Epithelial cell of proximal tubule (primary cell): ENCODE data around the gene NDST4. TPM values are rescaled to one million over a fixed set of nuclear protein-coding genes. Genes with fewer than 3 reads are reported as not detected.
"Not testable (repeated sequence)": the region's sequence is repeated elsewhere in the genome, so short reads cannot be mapped to it uniquely, and the experiment has no call there.

Source experiments
- DNase-seq: peaks from one replicate; pipeline ENCODE4 v3.0.0-alpha.2; 2011; ENCODE audit warnings: low read depth
- H3K4me3 ChIP-seq: 2 replicates; pipeline ENCODE4 v1.5.1; 2011; ENCODE audit warnings: low read depth, mild to moderate bottlenecking, low read length
- total RNA-seq: library from RNA; depleted of rRNA; stranded (reverse); fragments of >200 nt; gene quantifications from 2 replicates; pipeline ENCODE4 v1.2.3, GENCODE V29; 2015
- TF ChIP-seq, protein P1 (sequence below): conservative IDR thresholded peaks from 2 replicates; pipeline ENCODE4 v1.5.1; 2012; ENCODE audit warnings: low read depth, mild to moderate bottlenecking, low read length

Gene NDST4
- total RNA-seq, 1 donor from 2014 or later: not detected

DNA sequence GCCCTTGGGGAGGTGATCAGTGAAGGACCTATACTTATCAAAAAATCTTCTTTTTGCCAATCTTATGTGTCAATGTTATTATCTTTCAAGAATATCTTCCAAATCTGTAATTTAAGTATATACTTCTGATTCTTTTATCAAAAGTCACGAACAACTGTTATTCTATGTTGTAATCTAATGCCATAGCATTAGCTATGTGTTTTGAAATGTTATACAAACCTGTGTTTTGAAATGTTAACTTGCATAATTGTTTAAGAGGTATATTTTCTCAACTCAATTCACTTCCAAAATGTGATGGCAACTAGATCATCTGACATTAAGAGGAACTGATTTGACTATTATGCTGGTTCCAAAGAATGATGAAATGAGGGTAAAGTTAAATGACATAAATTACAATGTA lies 113.5 kb downstream of the NDST4 start:
- H3K4me3 ChIP-seq: no peak overlapping the region
- TF ChIP-seq, protein P1, sequence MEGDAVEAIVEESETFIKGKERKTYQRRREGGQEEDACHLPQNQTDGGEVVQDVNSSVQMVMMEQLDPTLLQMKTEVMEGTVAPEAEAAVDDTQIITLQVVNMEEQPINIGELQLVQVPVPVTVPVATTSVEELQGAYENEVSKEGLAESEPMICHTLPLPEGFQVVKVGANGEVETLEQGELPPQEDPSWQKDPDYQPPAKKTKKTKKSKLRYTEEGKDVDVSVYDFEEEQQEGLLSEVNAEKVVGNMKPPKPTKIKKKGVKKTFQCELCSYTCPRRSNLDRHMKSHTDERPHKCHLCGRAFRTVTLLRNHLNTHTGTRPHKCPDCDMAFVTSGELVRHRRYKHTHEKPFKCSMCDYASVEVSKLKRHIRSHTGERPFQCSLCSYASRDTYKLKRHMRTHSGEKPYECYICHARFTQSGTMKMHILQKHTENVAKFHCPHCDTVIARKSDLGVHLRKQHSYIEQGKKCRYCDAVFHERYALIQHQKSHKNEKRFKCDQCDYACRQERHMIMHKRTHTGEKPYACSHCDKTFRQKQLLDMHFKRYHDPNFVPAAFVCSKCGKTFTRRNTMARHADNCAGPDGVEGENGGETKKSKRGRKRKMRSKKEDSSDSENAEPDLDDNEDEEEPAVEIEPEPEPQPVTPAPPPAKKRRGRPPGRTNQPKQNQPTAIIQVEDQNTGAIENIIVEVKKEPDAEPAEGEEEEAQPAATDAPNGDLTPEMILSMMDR: no peak
- no peak for DNase-seq

GRCh38 chr4:114998316-114998715 lies 115.1 kb downstream of the NDST4 start:
- no peak overlapping the region for H3K4me3 ChIP-seq
- DNase-seq: no peak
- TF ChIP-seq, protein P1: no peak

- DNase-seq: no peak
- no peak overlapping the region for H3K4me3 ChIP-seq
Measured at GRCh38 chr4:114997576-114998247, 115.7 kb downstream of the NDST4 start.

DNA sequence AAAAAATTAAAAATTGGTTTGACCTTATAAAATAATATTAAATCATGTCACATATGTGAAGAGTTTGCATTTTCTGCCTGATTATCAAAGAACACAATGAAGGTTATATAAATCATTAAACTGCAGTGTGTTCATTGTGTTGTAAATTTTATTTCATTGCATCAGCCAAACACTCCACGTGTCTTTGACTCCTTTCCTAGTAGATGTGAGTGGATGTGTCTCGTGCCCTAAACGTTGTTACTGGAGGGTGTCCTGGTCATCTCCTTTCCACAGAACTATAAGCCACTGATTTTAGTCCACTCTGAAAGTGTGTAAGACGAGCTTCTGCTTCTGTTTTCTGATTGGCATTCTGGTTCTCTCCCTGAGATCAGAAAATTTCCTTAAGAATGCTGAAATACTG lies 127.3 kb downstream of the NDST4 start:
- TF ChIP-seq, protein P1: no peak
- no peak for DNase-seq
- H3K4me3 ChIP-seq: no peak overlapping the region

More at GRCh38 chr4:114997576-114998247, 115.7 kb downstream of the NDST4 start:
- TF ChIP-seq, protein P1: no peak

DNA sequence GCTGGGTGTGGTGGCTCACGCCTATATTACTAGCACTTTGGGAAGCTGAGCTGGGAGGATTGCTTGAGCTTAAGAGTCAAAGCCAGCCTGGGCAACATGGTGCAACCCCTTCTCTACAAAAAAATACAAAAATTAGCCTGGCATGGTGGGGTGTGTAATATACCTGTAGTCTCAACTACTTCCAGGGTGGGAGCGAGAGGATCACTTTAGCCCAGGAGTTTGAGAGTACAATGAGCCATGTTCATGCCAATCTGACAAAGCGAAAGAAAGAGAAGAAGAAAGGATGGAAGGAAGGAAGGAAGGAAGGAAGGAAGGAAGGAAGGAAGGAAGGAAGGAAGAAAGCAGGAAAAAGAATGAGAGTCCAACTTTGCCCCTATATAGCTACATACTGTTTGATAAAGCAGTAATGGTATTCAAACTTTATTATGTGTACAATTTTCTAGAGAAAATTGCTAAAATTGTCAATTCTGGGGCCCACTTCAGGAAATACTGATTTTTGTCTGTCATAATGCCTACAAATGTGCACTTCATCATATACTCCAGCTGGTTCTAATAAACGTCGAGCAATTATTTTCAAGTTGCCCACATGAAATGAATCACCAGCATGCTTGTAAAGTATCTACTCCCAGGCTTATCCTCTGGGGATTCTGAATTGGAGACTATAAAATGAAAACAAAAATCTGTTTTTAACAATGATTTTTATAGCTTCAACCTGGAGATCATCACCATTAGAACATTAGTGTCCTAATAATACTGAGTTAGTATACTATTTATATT lies 132.3 kb downstream of the NDST4 start:
- no peak overlapping the region for H3K4me3 ChIP-seq
- TF ChIP-seq, protein P1: no peak
- no peak for DNase-seq

DNA sequence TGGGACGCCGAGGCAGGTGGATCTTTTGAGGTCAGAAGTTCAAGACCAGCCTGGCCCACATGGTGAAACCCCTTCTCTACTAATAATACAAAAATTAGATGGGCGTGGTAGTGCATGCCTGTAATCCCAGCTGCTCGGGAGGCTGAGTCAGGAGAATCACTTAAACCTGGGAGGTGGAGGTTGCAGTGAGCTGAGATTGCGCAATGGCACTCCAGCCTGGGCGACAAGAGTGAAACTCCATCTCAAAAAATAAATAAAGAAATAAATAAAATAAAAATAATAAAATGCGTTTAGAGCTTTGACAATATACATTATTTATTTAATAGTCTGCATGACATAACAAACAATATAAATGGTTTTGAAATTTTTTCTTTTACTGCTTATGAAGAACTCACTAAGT lies 133.0 kb downstream of the NDST4 start:
- H3K4me3 ChIP-seq, DNase-seq: not testable (repeated sequence)

DNA sequence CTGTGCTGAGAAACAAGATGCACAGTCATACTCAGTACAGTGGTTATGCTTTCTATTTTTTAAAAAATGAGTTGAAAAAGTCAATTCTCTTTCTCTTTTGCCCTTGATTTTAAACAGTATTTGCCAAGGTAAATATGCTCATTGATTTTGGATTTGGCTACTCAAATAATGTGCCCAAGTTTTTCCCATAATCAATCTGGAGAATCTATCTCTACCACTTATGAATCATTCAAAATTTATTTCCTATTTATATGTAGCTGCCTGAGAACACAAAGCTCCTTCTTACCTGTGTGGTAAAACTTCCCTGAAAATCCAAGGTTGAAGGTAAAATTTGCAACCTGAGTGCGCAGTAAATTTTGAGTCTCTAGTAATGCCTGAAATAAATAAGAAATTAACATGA lies 136.5 kb downstream of the NDST4 start:
- TF ChIP-seq, protein P1: no peak
- DNase-seq: no peak
- H3K4me3 ChIP-seq: no peak overlapping the region
